ENCODE results near the gene CSHL1.
"Not testable (repeated sequence)": the region's sequence is repeated elsewhere in the genome, so short reads cannot be mapped to it uniquely, and the experiment has no call there.

Gene CSHL1

GRCh38 chr17:63932721-63933120, 21.7 kb upstream of the CSHL1 start:
- Mint-ChIP-seq H3K27me3 (no peaks in the 10 kb centered on the region), H3K9me3 (peaks cover 1% of the 10 kb centered on the region), H3K4me1 (peaks cover 41% of the 10 kb centered on the region), H3K27ac (peak overlapping the region; percentile 91), H3K4me3 (peak overlapping the region; percentile 100), H3K36me3 (peaks cover 33% of the 10 kb centered on the region)
- DNase-seq (ENCODE audit: low spot score in 2 of 2) (no peak), ATAC-seq (ENCODE audit: low read depth) (peak; percentile 20)

DNA sequence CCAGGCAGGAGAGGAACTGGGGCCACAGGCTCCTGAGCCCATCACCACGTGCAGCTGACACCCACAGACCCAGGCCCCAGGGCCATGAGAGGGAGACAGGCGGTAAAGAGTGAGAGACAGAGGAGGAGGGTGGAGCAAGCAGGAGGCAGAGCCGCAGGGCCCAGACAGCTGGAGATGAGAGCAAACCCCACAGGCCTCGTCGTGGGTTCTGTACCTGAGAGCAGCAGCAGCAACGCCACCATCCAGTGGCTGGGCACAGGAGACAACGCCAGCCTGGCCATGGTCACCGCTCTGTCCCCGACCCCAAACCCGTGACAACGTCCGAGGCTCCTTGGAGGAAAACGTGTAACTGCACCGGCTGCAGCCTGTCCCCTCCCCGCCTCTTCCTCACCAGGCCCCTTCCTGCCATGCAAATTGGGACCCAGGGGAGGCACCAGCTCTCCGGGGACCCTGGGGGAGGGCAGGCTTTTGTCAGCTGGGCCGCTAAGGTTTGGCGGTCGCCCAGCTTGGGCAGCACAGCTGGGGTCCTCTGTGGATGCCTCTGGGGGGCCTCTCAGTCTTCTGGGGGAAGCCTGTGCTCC, 21.0 kb upstream of the CSHL1 start, which contains the start of gene CD79B:
Gene CD79B, minus strand, starts transcription at position 351 of the 581 bp plus-strand sequence. Its CDS starts 70 bp downstream, at position 281.
- Mint-ChIP-seq H3K27me3 (no peaks in the 10 kb centered on the region), H3K27ac (peak within 1 kb of the TSS; percentile 91), H3K36me3 (peaks cover 33% of the 10 kb centered on the region), H3K4me1 (peaks cover 46% of the 10 kb centered on the region), H3K9me3 (peaks cover 1% of the 10 kb centered on the region), H3K4me3 (peak within 1 kb of the TSS; percentile 100)
- ATAC-seq (ENCODE audit: low read depth): peak; percentile 88
- peak; percentile 81 to 86 for DNase-seq (ENCODE audit: low spot score in 2 of 2)

DNA sequence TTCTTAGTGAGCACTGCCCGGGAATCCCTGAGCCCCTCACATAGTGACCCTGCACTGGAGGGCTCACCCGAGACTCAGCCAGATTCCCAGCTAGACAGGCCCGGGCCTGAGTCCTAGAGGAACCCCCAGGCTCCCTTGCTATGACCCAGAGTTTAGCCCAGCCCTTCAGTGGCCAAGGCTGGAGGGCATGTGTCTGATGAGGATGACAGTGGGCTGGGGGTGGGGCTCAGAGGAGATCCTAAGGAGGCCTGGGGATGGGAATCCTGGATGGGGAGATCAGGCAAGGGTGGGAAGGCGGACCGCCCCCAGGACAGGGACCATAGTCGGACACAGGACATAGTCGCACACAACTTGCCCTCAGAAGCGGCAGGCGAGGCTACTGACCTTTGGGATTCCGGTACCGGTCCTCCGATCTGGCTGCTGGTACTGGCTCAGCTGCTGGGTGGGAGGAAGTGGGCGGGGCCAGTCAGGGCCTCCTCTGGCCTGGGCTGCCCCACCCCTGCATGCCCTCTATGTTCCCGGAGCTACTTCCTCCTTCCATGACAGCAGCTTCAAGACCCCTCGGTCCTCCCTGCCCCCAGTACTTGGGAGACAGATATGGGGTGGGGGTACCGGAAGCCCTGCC, 20.0 kb upstream of the CSHL1 start:
- ATAC-seq (ENCODE audit: low read depth) (peak; percentile 28), DNase-seq (ENCODE audit: low spot score in 2 of 2) (peak in 1 of 2 donors; percentile 45)
- Mint-ChIP-seq H3K4me1 (peaks cover 47% of the 10 kb centered on the region), H3K36me3 (peaks cover 31% of the 10 kb centered on the region), H3K4me3 (peak overlapping the region; percentile 100), H3K9me3 (peaks cover under 1% of the 10 kb centered on the region), H3K27me3 (no peaks in the 10 kb centered on the region), H3K27ac (peak overlapping the region; percentile 91)

DNA sequence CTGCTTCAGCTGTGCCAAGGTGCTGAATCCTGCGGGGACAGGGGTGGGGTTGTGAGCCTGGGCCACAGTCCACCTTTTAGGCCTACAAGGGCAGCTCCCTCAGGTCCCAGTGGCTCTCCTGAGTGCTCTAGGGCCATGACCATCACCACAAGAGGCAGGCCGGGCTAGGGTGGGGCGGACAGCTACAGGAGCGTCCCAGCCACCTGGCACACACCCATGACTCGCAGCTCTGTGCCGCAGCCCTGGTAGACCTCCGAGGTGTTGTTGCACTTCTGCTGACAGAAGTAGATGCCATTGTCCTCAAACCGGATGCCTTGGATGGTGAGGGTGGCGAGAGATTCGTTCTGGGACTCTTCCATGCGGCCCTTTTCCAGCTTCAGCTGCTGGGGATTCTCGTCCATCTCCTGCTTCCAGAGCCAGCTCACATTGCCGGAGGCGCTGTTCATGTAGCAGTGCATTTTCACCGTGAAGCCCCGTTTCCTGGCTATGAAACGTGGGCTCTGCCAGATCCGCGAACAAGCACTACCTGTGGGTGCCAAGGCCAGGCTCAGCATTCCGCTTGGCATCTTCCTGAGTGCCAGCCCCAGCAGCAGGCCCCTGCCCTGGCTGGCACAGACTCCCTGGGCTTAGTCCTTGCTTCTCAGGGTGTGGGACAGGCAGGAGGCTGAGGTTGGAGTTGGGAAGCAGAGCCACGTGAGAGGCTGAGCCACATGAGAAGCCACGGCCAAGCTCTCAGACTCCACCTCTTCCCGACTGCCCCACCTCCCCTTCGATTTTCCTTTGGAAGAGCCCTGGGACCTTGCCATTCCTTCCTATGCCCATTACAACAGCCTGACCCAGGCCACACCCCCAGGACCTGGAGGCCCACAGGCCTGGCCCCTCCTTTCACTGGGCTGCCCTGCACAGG, 19.1 kb upstream of the CSHL1 start:
- DNase-seq (ENCODE audit: low spot score in 2 of 2): no peak
- H3K4me1 Mint-ChIP-seq: peaks cover 48% of the 10 kb centered on the region

DNA sequence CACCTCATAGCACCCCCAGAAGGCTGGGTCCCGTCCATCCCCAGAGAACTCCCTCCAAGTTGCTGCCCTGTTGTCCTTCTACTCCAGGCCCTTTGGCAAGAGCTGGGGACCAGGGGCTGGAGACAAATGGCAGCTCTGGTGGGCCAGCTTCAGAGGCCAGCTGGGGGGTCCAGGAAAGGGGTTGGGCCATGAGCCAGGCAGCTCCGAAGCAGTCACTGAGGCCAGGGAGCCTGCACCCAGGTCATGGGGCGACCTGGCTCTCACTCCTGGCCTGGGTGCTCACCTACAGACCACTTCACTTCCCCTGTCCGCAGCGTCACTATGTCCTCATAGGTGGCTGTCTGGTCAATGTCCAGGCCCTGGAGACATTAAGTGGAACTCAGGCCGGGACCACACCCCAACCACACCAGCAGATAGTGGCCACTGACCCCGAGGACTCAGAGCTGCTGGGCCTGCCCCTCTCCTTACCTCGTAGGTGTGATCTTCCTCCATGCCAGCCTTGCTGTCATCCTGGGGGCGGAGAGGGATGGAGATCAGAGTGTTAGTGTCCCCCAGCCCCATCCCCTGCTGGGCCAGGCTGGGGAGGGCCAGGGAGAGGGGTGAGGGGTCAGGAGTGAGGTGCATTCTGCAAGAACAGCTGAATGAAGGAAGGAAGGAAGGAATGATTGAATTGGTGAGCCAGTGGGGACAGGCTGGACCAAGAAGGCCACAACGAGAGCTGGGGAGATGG, 18.1 kb upstream of the CSHL1 start:
- DNase-seq (ENCODE audit: low spot score in 2 of 2): no peak
- ATAC-seq (ENCODE audit: low read depth): no peak
- Mint-ChIP-seq H3K36me3 (peaks cover 31% of the 10 kb centered on the region), H3K4me3 (peak overlapping the region; percentile 100), H3K4me1 (peaks cover 49% of the 10 kb centered on the region), H3K27me3 (no peaks in the 10 kb centered on the region), H3K27ac (peak overlapping the region; percentile 67), H3K9me3 (no peaks in the 10 kb centered on the region)

More for the DNA sequence above, 19.1 kb upstream of the CSHL1 start:
- Mint-ChIP-seq H3K27ac (peak overlapping the region; percentile 91), H3K9me3 (no peaks in the 10 kb centered on the region), H3K27me3 (no peaks in the 10 kb centered on the region), H3K4me3 (peak overlapping the region; percentile 100), H3K36me3 (peaks cover 31% of the 10 kb centered on the region)
- ATAC-seq (ENCODE audit: low read depth): no peak

GRCh38 chr17:63928172-63928666, 17.2 kb upstream of the CSHL1 start:
- peak overlapping the region; percentile 100 for H3K4me3 Mint-ChIP-seq
- DNase-seq (ENCODE audit: low spot score in 2 of 2): no peak
- no peaks in the 10 kb centered on the region for H3K9me3 Mint-ChIP-seq
- peaks cover 48% of the 10 kb centered on the region for H3K4me1 Mint-ChIP-seq
- H3K27ac Mint-ChIP-seq: peak overlapping the region; percentile 41
- peaks cover 31% of the 10 kb centered on the region for H3K36me3 Mint-ChIP-seq
- no peaks in the 10 kb centered on the region for H3K27me3 Mint-ChIP-seq
- no peak for ATAC-seq (ENCODE audit: low read depth)

- H3K4me1 Mint-ChIP-seq: peaks cover 44% of the 10 kb centered on the region
- H3K27ac Mint-ChIP-seq: peak overlapping the region; percentile 87
- H3K36me3 Mint-ChIP-seq: peaks cover 31% of the 10 kb centered on the region
- H3K27me3 Mint-ChIP-seq: no peaks in the 10 kb centered on the region
- H3K9me3 Mint-ChIP-seq: no peaks in the 10 kb centered on the region
- DNase-seq (ENCODE audit: low spot score in 2 of 2): no peak
- peak; percentile 27 for ATAC-seq (ENCODE audit: low read depth)
- peak overlapping the region; percentile 100 for H3K4me3 Mint-ChIP-seq
These were observed 16.6 kb upstream of the CSHL1 start for GRCh38 chr17:63927464-63928171.

DNA sequence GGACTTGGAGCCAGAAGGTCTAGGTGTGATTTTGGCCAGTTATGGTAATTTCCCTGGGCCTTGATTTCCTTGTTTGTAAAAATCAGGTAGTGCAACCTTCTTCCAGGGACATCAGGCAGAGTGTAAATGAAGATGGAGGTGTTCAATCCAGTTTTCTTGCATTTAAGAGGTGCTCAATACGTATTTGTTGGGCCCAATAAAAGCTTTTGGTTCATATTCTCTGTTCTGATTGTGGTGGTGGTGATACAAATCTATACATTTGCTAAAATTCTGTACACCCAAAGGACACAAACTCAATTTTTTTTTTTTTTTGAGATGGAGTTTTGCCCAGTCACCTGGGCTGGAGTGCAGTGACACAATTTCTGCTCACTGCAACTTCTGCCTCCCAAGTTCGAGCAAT, 15.1 kb upstream of the CSHL1 start:
- H3K27ac Mint-ChIP-seq: peak overlapping the region; percentile 87
- no peaks in the 10 kb centered on the region for H3K9me3 Mint-ChIP-seq
- DNase-seq (ENCODE audit: low spot score in 2 of 2) (no peak), ATAC-seq (ENCODE audit: low read depth) (no peak)
- peaks cover 24% of the 10 kb centered on the region for H3K36me3 Mint-ChIP-seq
- no peaks in the 10 kb centered on the region for H3K27me3 Mint-ChIP-seq
- H3K4me3 Mint-ChIP-seq: peak overlapping the region; percentile 67
- H3K4me1 Mint-ChIP-seq: peaks cover 49% of the 10 kb centered on the region

DNA sequence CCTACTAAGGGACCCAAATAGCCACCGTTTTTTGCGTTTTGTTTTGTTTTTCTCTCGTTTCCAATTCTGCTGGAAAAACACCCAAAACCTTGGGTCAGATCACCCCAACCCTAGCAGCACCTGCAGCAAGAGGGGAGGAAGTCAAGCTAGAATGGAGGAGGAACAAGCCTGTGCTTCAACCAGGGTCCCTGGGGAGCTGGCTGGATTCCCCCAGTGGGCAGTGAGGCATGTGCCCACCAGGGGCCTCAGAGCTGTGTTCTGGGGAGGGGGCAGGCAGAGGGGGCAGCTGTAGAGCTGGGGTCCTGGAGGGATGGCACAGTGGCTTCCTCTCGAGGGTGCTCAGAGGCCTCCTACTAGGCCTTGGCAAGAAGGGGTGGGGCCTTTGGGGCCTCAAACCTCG, 14.6 kb upstream of the CSHL1 start:
- DNase-seq (ENCODE audit: low spot score in 2 of 2) (peak; percentile 77 to 78), ATAC-seq (ENCODE audit: low read depth) (peak; percentile 78)
- H3K27ac Mint-ChIP-seq: peak overlapping the region; percentile 87
- no peaks in the 10 kb centered on the region for H3K9me3 Mint-ChIP-seq
- H3K36me3 Mint-ChIP-seq: peaks cover 18% of the 10 kb centered on the region
- no peaks in the 10 kb centered on the region for H3K27me3 Mint-ChIP-seq
- peak overlapping the region; percentile 67 for H3K4me3 Mint-ChIP-seq
- H3K4me1 Mint-ChIP-seq: peaks cover 48% of the 10 kb centered on the region

DNA sequence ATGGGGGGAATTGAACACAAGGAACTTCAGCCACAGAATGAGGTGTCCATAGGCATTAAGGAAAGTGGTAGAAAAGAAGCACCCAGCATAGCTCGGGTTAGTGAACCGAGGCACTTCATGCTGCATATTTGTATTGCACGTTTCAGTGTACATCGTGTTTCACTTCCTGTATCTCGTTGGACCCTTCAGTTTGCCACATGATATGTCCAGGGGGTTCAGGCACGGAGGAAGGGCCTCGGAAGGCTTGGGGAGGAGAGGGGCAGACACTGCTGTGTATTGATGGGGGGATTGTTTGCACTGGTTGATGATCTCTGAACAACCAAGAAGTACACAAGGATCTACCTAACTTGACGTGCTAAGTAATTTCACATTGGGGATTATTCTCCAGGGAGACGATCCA, 11.3 kb upstream of the CSHL1 start:
- H3K27ac Mint-ChIP-seq: peak overlapping the region; percentile 91
- peak; percentile 65 for ATAC-seq (ENCODE audit: low read depth)
- H3K9me3 Mint-ChIP-seq, H3K36me3 Mint-ChIP-seq, H3K27me3 Mint-ChIP-seq: not testable (repeated sequence)
- peaks cover 45% of the 10 kb centered on the region for H3K4me1 Mint-ChIP-seq
- peak in 1 of 2 donors; percentile 51 for DNase-seq (ENCODE audit: low spot score in 2 of 2)
- peak overlapping the region; percentile 72 for H3K4me3 Mint-ChIP-seq

DNA sequence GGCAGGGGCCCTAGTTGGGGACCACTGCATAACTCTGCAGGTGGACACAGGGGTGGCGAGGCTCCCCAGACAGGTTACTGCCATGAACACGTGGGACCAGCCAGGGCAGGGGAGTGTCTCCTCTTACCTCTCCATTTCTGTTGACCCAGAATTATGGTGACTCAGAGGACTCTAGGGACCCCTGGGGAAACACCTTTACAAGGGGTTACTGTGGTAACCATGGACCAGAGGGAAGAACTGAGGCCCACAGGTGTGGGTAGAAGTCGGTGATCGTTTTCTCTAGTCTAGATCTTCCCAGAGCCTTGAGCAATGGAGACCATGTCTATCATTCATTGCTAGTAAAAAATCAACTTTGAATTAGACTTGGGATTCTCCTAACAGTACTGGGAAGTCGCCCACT, 9.7 kb upstream of the CSHL1 start:
- H3K4me3 Mint-ChIP-seq: peak overlapping the region; percentile 40
- not testable (repeated sequence) for DNase-seq (ENCODE audit: low spot score in 2 of 2); H3K36me3 Mint-ChIP-seq; H3K27me3 Mint-ChIP-seq; H3K9me3 Mint-ChIP-seq
- ATAC-seq (ENCODE audit: low read depth): peak; percentile 18
- H3K4me1 Mint-ChIP-seq: peaks cover 46% of the 10 kb centered on the region
- peak overlapping the region; percentile 85 for H3K27ac Mint-ChIP-seq

GRCh38 chr17:63920050-63920449, 9.0 kb upstream of the CSHL1 start:
- peak overlapping the region; percentile 71 for H3K4me3 Mint-ChIP-seq
- H3K9me3 Mint-ChIP-seq; ATAC-seq (ENCODE audit: low read depth); H3K36me3 Mint-ChIP-seq; H3K27me3 Mint-ChIP-seq; DNase-seq (ENCODE audit: low spot score in 2 of 2): not testable (repeated sequence)
- peaks cover 46% of the 10 kb centered on the region for H3K4me1 Mint-ChIP-seq
- H3K27ac Mint-ChIP-seq: peak overlapping the region; percentile 85

- DNase-seq (ENCODE audit: low spot score in 2 of 2): peak; percentile 84 to 88
- H3K27ac Mint-ChIP-seq: peak overlapping the region; percentile 9
- H3K4me1 Mint-ChIP-seq: peaks cover 42% of the 10 kb centered on the region
- H3K27me3 Mint-ChIP-seq: no peaks in the 10 kb centered on the region
- peak; percentile 55 for ATAC-seq (ENCODE audit: low read depth)
- H3K4me3 Mint-ChIP-seq: peak overlapping the region; percentile 75
- H3K9me3 Mint-ChIP-seq: no peaks in the 10 kb centered on the region
- H3K36me3 Mint-ChIP-seq: no peaks in the 10 kb centered on the region
These were observed 8.3 kb upstream of the CSHL1 start for GRCh38 chr17:63919311-63919723.
